H4 (cell line): Measurements from ENCODE around the gene GOLGA3. TPM values are rescaled to one million over a fixed set of nuclear protein-coding genes. Genes with fewer than 3 reads are reported as not detected.

ENCODE experiments used
- DNase-seq: peaks from one replicate; pipeline ENCODE4 v3.0.0-alpha.2; 2015; ENCODE audit warnings: low spot score
- total RNA-seq: library from RNA; depleted of rRNA; stranded (reverse); fragments of >200 nt; shearing (Covaris generic); gene quantifications from 2 replicates; pipeline ENCODE4 v1.2.3, GENCODE V29; 2014; rRNA removed

Gene GOLGA3
- total RNA-seq, 1 experiment from 2014 or later = 37.3 TPM

GRCh38 chr12:132720606-132721345 is 107.9 kb downstream of the GOLGA3 start:
- DNase-seq = no peak

GRCh38 chr12:132719954-132720324 is 108.7 kb downstream of the GOLGA3 start:
- no peak for DNase-seq

- DNase-seq = no peak
Measured at GRCh38 chr12:132719141-132719953, 109.3 kb downstream of the GOLGA3 start.

Other genes starting within 250 kb of the GOLGA3 start
- gene LRCOL1, start 218.3 kb downstream of the GOLGA3 start, total RNA-seq = not detected in 2 replicates
- not detected in 2 replicates for gene P2RX2, start 210.1 kb downstream of the GOLGA3 start, total RNA-seq
- 6.9 and 11.8 TPM in 2 replicates for gene POLE, start 141.5 kb downstream of the GOLGA3 start, total RNA-seq
- gene PXMP2, start 141.3 kb downstream of the GOLGA3 start, total RNA-seq = 28.0 and 36.6 TPM in 2 replicates
- 24.0 and 27.9 TPM in 2 replicates for gene PGAM5, start 118.0 kb downstream of the GOLGA3 start, total RNA-seq
- gene ANKLE2, start 67.0 kb downstream of the GOLGA3 start, total RNA-seq = 21.9 and 26.8 TPM in 2 replicates
- gene CHFR, start 58.7 kb upstream of the GOLGA3 start, total RNA-seq = 6.4 and 11.9 TPM in 2 replicates
- gene ZNF605, start 127.4 kb upstream of the GOLGA3 start, total RNA-seq = 1.3 and 4.2 TPM in 2 replicates
- gene ZNF26, start 157.5 kb upstream of the GOLGA3 start, total RNA-seq = 4.1 TPM in 2 replicates
- gene ZNF84, start 208.6 kb upstream of the GOLGA3 start, total RNA-seq = 7.6 and 9.0 TPM in 2 replicates